Measurements from ENCODE around the gene ABO.
"Not testable (repeated sequence)": the region's sequence is repeated elsewhere in the genome, so short reads cannot be mapped to it uniquely, and the experiment has no call there.

Gene ABO

DNA sequence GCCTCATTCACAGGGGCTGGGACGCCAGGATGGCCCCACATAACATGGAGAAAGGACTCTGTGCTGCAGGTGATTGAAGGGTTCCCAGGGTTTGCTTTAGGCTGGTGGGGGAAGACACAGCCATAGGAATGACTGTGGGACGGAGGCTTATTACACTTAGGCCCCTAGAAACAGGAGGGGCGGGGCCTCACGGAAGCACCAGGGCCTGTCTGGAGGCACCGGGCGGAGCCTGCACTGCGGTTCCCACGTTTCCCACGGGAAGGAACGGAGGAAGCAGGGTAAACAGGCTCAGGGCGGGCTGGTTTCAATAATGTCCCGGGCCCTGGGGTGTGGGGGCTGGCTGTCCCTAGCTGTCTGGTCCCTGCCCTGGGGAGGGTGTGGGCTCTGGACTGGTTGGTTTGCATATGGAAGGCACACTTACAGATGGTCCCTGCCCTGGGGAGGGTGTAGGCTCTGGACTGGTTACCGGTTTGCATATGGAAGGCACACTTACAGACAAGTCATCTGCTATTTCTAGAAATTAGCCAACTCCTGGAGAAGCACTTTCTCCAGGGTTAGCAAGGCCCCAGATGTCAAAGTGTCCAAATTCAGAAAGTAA, 51.7 kb downstream of the ABO start:
- not testable (repeated sequence) for DNase-seq

DNA sequence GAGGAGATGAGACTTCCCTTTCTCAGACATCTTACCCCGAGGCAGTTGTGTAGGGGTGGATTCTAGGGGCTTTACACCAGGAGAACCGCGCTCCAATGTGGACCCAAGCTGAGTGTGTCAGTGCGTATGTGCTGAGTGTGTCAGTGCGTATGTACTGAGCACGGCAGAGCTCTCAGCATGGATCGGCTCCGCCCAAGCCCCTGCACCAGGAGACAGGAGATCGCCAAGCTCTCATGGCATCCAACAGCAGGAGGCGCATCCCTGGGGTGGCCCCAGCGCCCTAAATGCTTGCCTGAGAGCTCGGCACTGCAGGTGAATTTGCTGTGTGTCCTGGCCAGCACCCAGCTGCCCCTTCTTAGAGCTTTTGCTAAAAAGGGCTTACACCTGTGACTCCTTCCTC, 53.0 kb downstream of the ABO start:
- DNase-seq: not testable (repeated sequence)

DNA sequence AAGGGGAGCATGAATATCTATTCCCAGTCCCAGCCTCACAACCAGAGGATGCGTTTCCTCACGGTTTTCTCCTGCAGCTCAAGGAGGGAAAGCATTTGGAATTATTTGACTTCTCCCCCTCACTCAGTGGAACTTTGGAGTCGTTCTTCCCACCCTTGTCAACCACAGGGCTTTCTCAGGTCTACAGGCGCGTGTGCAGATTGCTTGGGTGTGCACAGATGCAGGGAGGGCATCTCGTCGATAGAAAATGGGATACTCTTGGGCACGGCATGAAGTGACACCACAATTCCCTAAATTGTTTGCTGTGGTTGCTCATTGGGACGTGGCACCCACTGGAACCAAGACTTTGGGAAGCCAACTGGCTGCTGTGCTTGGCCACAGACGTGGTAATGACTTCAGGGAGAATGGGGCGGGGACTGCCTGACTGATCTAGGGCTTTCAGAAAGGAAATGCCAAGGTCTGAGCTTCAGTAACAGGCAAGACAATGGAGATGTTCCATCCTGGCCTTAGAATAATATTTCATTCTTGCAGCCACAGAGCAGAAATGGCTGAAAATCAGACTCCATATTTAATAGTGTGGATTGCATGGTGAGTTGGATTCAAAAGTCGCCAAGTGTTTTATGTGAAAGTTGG, 53.7 kb downstream of the ABO start:
- DNase-seq: no peak

DNA sequence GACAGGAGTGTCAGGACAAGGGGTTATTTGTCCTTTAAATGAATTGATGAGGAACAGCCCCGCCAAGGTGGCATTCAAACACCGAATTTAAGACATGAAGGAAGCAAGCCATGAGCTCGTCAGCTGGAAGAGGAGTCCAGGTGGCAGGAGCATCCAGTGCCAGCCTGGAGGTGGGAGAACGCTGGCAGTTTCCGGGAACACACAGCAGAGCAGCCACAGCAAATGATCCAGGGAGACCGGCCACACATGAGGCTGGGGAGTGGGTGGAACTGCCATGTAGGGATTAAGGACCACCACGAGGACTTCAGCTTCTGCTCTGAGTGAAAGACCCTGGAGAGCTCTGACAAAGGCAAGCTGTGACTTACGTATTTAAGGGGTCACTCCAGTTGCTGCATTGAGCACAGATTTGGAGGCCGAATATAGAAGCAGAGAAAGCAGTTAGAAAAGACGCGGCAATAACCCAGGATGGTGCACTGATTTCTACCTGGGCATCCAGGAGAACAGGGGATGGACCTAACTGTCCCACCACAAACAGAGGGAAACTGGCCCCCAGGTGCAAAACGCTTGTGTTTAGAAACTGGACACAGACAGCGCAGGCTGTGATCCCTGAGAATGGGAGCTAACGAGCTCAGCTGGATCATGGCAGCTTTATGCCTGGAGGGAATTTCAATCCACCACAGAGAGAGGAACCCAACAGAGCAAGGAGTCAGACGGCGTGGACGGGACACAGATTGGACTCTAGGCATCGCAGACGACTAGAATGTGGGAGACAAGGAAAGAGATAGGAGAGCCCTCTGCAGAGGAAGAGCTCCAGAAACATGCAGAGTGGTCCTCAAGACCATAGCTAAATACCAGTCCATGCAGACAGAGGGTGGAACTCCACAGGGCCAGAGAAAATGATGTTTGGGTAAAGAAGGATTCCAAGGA, 56.7 kb downstream of the ABO start:
- DNase-seq: not testable (repeated sequence)

DNA sequence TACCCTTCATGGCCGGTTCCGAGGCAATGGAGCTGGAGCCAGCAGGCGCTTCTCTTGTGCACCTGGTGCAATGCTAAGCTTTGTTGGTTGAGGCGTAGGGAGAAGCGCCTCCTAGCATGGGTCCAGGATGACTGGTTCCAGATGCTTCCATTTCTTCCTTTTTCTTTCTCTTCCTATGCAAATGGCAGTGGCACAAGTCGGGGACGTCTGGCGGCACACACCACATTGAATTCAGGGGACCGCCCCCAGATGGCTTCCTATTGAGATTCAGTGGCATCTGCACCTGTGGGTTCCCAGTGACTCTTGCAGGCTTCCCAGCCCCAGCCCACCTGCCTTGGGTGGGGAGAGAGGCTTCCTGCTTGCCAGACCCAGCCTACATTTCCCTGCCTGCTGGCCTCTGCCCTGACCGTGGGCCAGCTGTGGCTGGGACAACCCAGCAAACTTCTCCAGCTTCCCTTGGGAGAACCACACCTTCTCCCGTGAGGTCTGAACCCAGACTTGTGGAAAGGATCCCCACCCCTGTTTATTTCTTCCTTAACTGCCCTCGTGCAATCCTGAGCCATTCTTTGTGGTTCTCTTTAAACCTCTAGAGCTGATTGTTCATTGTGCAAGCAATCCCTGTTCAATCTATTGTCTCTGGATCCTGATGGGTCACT, 57.5 kb downstream of the ABO start:
- not testable (repeated sequence) for DNase-seq

DNA sequence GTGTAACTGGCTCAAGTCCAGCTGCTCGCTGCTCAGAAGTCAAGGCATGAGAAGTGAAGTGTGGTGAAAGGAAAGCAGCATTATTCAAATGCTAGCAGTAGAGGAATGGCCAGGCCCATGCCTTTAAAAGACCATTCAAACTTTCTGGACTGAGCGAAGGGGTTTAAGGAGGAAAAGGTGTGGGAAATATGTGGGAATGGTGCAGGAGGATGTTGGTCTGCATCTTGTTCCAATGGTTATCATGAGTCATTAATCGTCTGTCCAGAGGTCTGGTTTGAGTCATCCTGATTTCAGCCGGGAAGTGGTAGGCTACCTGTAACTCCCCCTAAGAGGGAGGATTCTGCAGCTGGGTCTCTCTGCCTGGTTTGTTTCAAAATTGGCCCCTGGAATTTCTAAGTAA, 60.7 kb downstream of the ABO start:
- not testable (repeated sequence) for DNase-seq

DNA sequence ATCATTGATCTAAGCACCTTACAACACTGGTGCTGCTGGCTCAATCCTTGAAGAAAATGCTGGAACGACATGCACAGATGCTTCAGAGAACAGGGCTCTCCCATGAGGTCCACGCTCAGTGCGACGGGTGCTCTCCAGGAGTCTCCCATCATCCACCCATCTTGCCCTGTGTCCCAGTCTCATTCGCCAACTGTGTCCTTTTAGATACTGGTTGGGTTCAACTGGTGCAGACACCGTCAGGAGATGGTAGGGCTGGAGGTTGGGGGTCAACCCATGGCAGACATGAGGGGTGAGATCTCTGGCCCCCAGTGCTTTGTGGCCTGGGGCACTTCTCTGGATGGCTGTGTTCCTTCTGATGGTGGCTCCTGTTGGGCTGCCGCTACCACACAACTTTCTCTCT, 64.4 kb downstream of the ABO start:
- no peak for DNase-seq

DNA sequence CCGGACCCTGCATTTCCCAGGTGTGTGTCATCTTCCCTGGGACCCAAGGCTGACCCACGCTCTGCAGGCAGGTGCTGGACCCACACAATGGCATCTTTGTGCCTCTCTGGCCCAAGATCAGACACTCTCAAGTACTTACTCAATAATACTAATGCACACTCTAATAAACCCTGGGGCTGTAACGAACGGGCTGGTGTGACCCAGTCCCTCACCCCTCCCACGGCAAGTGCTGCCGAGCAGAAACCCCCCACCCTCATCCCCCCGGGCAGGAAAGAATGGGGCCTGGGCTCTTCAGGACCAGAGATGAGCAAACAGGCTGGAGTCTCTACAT, 64.8 kb downstream of the ABO start:
- DNase-seq: no peak

DNA sequence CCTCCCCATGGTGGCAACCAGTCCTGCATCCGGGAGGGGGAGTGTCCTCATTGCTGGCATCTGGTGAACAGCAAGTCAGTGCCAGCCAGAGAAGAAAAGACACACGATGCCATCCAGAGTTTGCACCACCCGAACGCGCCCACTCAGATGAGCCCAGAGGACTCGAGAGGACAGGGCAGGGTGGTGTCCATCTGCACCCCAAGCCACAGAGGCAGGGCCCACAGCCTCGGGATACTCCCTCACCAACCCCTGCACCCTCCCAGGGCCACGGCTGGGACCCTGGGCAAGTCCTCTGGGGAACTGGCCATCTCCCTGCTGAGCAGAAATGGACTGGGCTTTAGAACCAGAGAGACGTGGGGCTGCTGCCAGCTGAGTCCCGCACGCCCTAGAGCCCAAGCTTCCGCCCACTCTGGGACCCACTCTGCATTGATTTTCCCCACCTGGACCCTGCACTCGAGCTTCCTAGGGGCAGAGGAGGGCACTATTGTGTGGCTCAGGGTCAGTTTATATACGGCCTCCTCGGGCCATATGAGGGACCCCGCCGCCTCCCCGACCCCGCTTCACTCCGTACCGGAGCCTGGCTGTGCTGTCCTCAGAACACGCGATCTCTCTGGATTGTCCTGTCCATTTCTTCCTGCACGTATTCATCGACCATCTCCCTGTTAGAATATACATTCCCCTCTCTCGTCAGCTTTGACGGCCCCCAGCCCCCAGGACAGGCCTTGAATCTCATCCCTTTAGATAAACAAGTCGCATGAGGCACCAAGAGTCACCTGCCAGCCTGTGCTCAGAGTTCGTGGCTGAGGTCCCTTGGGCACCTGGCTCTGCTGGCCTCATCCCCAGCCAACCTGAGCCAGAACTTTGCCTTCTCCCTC, 65.4 kb downstream of the ABO start:
- DNase-seq: not testable (repeated sequence)

DNA sequence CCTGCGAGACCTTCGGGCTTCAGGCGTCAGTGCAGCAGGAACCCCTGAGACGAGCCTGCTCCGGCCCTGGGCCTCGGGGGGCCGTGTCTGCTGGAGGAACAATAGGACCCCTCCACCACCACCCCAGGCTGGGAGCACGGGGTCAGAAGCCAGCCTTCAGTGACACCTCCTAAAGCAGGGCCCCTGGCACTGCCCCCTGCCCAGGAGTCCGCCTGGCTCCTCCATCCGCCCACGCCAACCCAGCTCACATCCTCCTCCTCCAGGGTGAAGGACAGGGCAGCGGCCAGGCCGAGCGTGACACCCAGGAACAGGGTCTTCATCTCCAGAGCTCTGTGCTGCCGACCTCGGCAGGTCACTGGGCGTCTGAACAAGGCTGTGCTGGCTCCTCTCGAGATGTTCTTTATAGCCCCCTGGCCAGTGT, 66.1 kb downstream of the ABO start, which contains the start of gene OBP2B:
Gene OBP2B, minus strand, starts transcription at position 371 of the 421 bp plus-strand sequence. Its CDS starts 51 bp downstream, at position 320.
- DNase-seq: not testable (repeated sequence)

DNA sequence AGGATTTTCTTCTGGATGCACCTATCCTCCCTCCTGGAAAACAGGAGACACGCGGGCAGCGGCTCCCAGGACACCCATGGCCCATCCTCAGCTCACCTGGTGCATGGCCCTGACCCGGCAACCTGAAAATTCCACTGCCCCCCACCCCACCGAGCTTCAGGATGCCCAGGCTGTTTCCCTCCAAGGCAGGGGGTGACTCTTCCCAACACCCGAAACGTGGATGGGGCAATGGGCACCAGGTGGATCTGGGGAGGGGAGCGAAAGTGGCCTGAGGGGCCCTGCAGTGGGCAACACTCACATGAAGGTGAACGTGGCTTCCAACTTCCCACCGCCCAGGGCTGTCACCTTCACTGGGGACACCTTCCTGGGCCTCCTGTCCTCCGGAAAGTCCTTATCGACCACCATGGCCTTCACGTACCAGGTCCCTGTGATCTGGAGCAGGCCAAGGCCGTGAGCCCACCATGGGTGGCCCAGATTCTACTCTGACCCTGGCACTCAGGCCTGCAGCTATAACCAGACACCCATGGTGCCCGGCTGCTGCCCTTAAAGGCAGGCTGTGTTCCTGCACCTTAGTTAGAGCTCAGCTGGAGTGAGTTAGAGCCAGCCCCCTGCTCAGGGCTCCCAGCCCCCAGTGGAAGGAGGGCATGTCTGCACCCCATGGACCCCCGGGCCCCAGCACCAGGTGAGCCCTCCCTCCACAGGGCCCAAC, 66.7 kb downstream of the ABO start:
- DNase-seq: not testable (repeated sequence)

DNA sequence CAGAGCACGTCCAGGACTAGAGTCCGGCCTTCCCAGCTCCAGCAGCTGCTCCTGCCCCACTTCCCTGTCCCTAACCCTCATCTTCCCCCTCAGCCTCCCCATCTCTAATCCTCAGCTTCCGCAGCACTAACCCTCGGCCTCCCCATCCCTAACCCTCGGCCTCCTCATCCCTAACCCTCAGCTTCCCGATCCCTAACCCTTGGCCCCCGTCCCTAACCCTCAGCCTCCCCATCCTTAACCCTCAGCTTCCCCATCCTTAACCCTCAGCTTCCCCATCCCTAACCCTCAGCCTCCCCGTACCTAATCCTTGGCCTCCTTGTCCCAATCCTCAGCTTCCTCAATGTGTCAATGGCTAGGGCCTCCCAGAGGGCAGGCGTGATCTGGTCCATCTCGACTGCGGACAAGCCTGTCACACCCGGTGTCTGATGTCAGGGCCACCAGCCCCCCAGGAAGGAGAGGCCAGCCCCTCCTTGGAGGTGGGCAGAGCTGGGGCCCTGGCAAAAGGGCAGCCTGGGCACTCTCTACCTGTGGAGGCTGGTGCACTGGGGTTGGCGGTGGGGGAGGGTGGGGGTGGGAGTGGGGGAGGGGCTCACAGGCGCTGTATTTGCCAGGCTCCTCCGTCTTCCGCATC, 67.3 kb downstream of the ABO start:
- DNase-seq: no peak

DNA sequence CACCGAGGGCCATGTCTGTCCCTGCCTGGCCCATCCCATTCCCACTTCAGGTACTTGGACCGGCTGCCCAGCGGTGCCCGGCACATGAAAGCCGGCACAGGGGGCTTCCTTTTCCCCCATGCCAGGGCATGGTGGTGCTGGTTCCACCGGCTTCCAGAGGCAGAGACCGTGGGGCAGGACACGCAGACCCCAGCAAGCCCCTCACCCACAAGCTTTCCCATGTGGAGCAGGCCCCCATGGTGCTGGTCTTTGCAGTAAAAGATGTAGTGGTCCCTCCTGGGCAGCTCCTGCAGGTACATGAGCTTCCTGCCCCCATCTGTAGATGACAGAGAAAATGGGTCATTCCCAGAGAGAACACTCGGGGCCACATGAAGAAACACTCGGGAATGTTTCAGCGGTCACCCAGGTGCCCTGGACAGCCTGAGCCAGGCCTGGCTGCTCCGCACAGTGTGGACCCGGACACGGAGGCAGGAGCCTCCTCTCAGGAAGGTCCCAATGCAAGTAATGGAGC, 67.9 kb downstream of the ABO start:
- no peak for DNase-seq

DNA sequence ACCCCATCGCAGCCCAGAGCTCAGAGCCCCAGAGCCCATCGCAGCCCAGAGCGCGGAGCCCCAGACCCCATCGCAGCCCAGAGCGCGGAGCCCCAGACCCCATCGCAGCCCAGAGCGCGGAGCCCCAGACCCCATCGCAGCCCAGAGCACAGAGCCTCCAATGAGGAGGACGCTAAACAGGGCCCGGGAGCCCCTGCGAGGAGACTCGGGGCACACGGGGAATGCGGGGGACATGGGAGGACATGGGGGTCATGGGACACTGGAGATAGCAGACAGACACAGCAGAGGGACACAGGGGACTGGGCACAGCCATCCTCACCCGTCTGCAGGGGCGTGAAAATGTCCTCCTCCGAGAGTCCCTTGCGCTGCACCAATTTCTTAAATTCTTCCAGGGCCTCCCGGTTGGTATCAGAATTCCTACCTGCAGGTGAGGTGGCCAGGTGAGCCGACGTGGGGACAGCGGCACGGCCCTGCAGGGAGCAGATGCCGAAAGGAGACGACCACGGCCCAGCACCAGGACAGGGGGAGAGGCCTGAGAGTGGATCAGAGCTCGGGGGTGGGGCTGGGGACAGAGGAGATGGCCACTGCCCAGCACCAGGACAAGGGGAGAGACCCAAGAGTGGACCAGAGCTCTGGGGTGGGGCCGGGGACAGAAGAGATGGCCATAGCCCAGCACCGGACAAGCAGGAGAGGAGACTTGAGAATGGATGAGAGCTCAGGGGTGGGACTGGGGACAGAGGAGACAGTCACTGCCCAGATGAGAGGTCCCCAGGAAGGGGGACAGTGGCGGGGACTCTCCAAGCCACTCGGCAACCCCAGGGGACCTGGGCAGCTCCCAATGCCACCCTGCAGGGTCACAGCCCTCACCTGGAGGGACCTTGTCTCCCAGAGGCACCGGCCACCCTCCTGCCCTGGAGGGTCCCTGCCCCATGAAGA, 68.7 kb downstream of the ABO start:
- no peak for DNase-seq

DNA sequence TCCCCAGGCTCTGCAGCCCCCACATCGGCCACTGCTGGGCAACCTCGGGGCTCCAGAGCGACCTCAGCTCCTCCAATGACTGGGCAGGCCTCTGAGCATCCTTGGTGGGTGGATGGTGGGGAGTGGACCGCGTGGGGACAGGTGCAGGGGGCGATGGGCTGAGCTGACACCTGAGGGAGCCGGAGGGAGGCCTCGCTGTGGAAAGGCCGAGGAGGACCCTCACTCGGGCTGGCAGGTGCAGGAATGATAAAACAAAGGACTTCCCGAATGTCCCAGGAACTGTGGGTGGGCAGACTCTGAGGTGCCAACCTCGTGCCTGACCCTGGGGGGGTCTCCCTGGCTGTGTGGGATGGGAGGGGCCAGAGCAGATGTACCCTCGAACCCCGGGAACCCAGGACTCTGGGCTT, 69.5 kb downstream of the ABO start:
- DNase-seq: not testable (repeated sequence)
